K562 (cell line): ENCODE measurements around the gene DMBT1. TPM values are rescaled to one million over a fixed set of nuclear protein-coding genes. Genes with fewer than 3 reads are reported as not detected.

ENCODE experiments used
- ARID1B ChIP-seq: fragments of 450-650 bp; IDR thresholded peaks from 2 replicates; pipeline ENCODE4 v1.6.1; 2016; ENCODE audit warnings: antibody characterized with exemption, mild to moderate bottlenecking, inconsistent platforms
- NR2C1 ChIP-seq, 2 experiments: fragments of 450-650 bp; IDR thresholded peaks; 2 replicates each; pipeline ENCODE4 v1.6.1; 2017; ENCODE audit warnings: mild to moderate bottlenecking in 2 of 2, antibody characterized with exemption in 1 of 2, inconsistent platforms in 1 of 2, missing compliant biosample characterization in 1 of 2, missing genetic modification characterization in 1 of 2
- PYGO2 ChIP-seq: fragments of 450-650 bp; IDR thresholded peaks from 2 replicates; pipeline ENCODE4 v1.6.1; 2016; ENCODE audit warnings: mild to moderate bottlenecking, missing genetic modification characterization, moderate library complexity, missing compliant biosample characterization
- TAF9B ChIP-seq: fragments of 450-650 bp; IDR thresholded peaks from 2 replicates; pipeline ENCODE4 v1.6.1; 2018; ENCODE audit warnings: mild to moderate bottlenecking; ENCODE audit not compliant: partially characterized antibody
- polyA plus RNA-seq, 8 experiments: library from polyadenylated mRNA; depleted of rRNA in 4 of 8; stranded (reverse) in 5 of 8; unstranded in 3 of 8; fragments of >200 nt; fragmentation: Nextera tagmentation in 2 of 8; fragmentation: Illumina TruSeq in 1 of 8; extraction: Ambion mirVana in 2 of 8; extraction: Trizol in 1 of 8; gene quantifications; 2 replicates each; pipeline versions ENCODE4 v1.2.1 to v1.2.3, GENCODE V29; 2011 to 2014; ENCODE audit warnings: inconsistent platforms in 1 of 8, missing spikeins in 1 of 8
- total RNA-seq, 7 experiments: library from RNA; depleted of rRNA in 6 of 7; stranded (reverse); fragments of >200 nt in 6 of 7; fragmentation: Illumina TruSeq in 2 of 7; extraction: Trizol in 2 of 7; gene quantifications; 2 replicates each; pipeline versions ENCODE4 v1.2.1 to v1.2.3, GENCODE V29; 2011 to 2021; ENCODE audit warnings: low replicate concordance in 1 of 7
- TF ChIP-seq, protein P1 (sequence below): fragments of 250-450 bp; sonication (Bioruptor Pico); IDR thresholded peaks from 2 replicates; pipeline ENCODE4 v1.8.0; 2021; ENCODE audit warnings: moderate library complexity, mild to moderate bottlenecking, inconsistent platforms

DMBT1 gene
- total and polyA plus RNA-seq, 9 of the 15 experiments (the other 6 are each of a cell fraction or from before 2014, with no cell fraction given), result 0.01 to 0.07 TPM; not detected in 7

DNA sequence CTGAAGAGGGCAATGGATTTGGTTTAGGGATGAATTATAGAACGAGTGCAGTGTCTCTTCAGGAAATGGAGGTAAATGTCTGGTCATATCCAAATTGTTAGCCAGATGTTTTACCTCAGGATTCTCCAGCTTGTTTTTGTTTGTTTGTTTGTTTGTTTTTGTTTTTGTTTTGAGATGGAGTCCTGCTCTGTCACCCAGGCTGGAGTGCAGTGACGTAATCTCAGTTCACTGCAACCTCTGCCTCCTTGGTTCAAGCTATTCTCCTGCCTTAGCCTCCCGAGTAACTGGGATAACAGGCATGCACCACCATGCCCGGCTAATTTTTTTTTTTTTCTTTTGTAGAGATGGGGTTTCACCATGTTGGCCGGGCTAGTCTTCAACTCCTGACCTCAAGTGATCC is 132.2 kb downstream of the DMBT1 start (continued):
- TF ChIP-seq, protein P1, sequence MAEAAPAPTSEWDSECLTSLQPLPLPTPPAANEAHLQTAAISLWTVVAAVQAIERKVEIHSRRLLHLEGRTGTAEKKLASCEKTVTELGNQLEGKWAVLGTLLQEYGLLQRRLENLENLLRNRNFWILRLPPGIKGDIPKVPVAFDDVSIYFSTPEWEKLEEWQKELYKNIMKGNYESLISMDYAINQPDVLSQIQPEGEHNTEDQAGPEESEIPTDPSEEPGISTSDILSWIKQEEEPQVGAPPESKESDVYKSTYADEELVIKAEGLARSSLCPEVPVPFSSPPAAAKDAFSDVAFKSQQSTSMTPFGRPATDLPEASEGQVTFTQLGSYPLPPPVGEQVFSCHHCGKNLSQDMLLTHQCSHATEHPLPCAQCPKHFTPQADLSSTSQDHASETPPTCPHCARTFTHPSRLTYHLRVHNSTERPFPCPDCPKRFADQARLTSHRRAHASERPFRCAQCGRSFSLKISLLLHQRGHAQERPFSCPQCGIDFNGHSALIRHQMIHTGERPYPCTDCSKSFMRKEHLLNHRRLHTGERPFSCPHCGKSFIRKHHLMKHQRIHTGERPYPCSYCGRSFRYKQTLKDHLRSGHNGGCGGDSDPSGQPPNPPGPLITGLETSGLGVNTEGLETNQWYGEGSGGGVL, result no peak
- TF ChIP-seq ARID1B (no peak), PYGO2 (tag) (no peak), TAF9B (no peak), NR2C1 (IDR thresholded peaks at IDR 0.05) (no peak), NR2C1 (tag; IDR thresholded peaks at IDR 0.05) (no peak)

Other genes starting within 250 kb of the DMBT1 start
- gene PLEKHA1, start 186.0 kb upstream of the DMBT1 start, total RNA-seq (2014; rRNA removed), result 0.05 and 0.24 TPM in 2 replicates
- 0.83 and 1.2 TPM in 2 replicates for gene PLEKHA1, start 186.0 kb upstream of the DMBT1 start, total RNA-seq (2014; rRNA removed; fragmentation: Illumina TruSeq; extraction: Trizol)
- gene PLEKHA1, start 186.0 kb upstream of the DMBT1 start, total RNA-seq (2015; rRNA removed; fragmentation: Illumina TruSeq; extraction: Trizol), result 0.72 and 1.2 TPM in 2 replicates
- 1.0 and 1.1 TPM in 2 replicates for gene PLEKHA1, start 186.0 kb upstream of the DMBT1 start, total RNA-seq (2021)
- gene PLEKHA1, start 186.0 kb upstream of the DMBT1 start, polyA plus RNA-seq (2011; rRNA removed), result 1.6 and 4.7 TPM in 2 replicates
- gene PLEKHA1, start 186.0 kb upstream of the DMBT1 start, polyA plus RNA-seq (2014; fragmentation: Illumina TruSeq; extraction: Trizol), result 0.51 and 0.68 TPM in 2 replicates
- gene PLEKHA1, start 186.0 kb upstream of the DMBT1 start, polyA plus RNA-seq (2014; fragmentation: Nextera tagmentation; extraction: Ambion mirVana), result under 1 TPM; 0.24 to 0.29 TPM
- 0.80 and 1.1 TPM in 2 replicates for gene PLEKHA1, start 186.0 kb upstream of the DMBT1 start, polyA plus RNA-seq (2014; rRNA removed)
- not detected in 2 replicates for gene ARMS2, start 106.1 kb upstream of the DMBT1 start, total RNA-seq (2014; rRNA removed)
- gene ARMS2, start 106.1 kb upstream of the DMBT1 start, total RNA-seq (2014; rRNA removed; fragmentation: Illumina TruSeq; extraction: Trizol), result not detected in 2 replicates
- gene ARMS2, start 106.1 kb upstream of the DMBT1 start, total RNA-seq (2015; rRNA removed; fragmentation: Illumina TruSeq; extraction: Trizol), result not detected in 2 replicates
- gene ARMS2, start 106.1 kb upstream of the DMBT1 start, total RNA-seq (2021), result not detected in 2 replicates
- gene ARMS2, start 106.1 kb upstream of the DMBT1 start, polyA plus RNA-seq (2011; rRNA removed), result not detected in 2 replicates
- not detected in 2 replicates for gene ARMS2, start 106.1 kb upstream of the DMBT1 start, polyA plus RNA-seq (2014; fragmentation: Illumina TruSeq; extraction: Trizol)
- gene ARMS2, start 106.1 kb upstream of the DMBT1 start, polyA plus RNA-seq (2014; fragmentation: Nextera tagmentation; extraction: Ambion mirVana), result not detected
- not detected in 2 replicates for gene ARMS2, start 106.1 kb upstream of the DMBT1 start, polyA plus RNA-seq (2014; rRNA removed)
- not detected in 2 replicates for gene HTRA1, start 99.2 kb upstream of the DMBT1 start, total RNA-seq (2014; rRNA removed)
- gene HTRA1, start 99.2 kb upstream of the DMBT1 start, total RNA-seq (2014; rRNA removed; fragmentation: Illumina TruSeq; extraction: Trizol), result 0.15 TPM in 1 of 2 replicates, not detected in the other
- 0.11 TPM in 1 of 2 replicates, not detected in the other for gene HTRA1, start 99.2 kb upstream of the DMBT1 start, total RNA-seq (2015; rRNA removed; fragmentation: Illumina TruSeq; extraction: Trizol)
- gene HTRA1, start 99.2 kb upstream of the DMBT1 start, total RNA-seq (2021), result 0.11 and 0.16 TPM in 2 replicates
- 0.04 TPM in 1 of 2 replicates, not detected in the other for gene HTRA1, start 99.2 kb upstream of the DMBT1 start, polyA plus RNA-seq (2011; rRNA removed)
- not detected in 2 replicates for gene HTRA1, start 99.2 kb upstream of the DMBT1 start, polyA plus RNA-seq (2014; fragmentation: Illumina TruSeq; extraction: Trizol)
- gene HTRA1, start 99.2 kb upstream of the DMBT1 start, polyA plus RNA-seq (2014; fragmentation: Nextera tagmentation; extraction: Ambion mirVana), result under 1 TPM in 1 of 2 experiments, not detected in 1; 0.06 TPM
- gene HTRA1, start 99.2 kb upstream of the DMBT1 start, polyA plus RNA-seq (2014; rRNA removed), result not detected in 2 replicates
- not detected in 2 replicates for gene C10orf120, start 139.1 kb downstream of the DMBT1 start, total RNA-seq (2014; rRNA removed)
- gene C10orf120, start 139.1 kb downstream of the DMBT1 start, total RNA-seq (2014; rRNA removed; fragmentation: Illumina TruSeq; extraction: Trizol), result not detected in 2 replicates
- not detected in 2 replicates for gene C10orf120, start 139.1 kb downstream of the DMBT1 start, total RNA-seq (2015; rRNA removed; fragmentation: Illumina TruSeq; extraction: Trizol)
- gene C10orf120, start 139.1 kb downstream of the DMBT1 start, total RNA-seq (2021), result not detected in 2 replicates
- gene C10orf120, start 139.1 kb downstream of the DMBT1 start, polyA plus RNA-seq (2011; rRNA removed), result not detected in 2 replicates
- not detected in 2 replicates for gene C10orf120, start 139.1 kb downstream of the DMBT1 start, polyA plus RNA-seq (2014; fragmentation: Illumina TruSeq; extraction: Trizol)
- gene C10orf120, start 139.1 kb downstream of the DMBT1 start, polyA plus RNA-seq (2014; fragmentation: Nextera tagmentation; extraction: Ambion mirVana), result not detected
- not detected in 2 replicates for gene C10orf120, start 139.1 kb downstream of the DMBT1 start, polyA plus RNA-seq (2014; rRNA removed)